ENCODE data around the gene CEND1. TPM values are rescaled to one million over a fixed set of nuclear protein-coding genes. Genes with fewer than 3 reads are reported as not detected.

CEND1 gene
- 0.27 TPM for polyA plus RNA-seq (ENCODE audit: insufficient read length)
- long read RNA-seq, donor 1, partial matches to known transcripts: 0 of 1 reads
- long read RNA-seq, donor 1, other reads (novel, unspliced or antisense): 0 of 1 reads
- long read RNA-seq, donor 2: 0 reads
- long read RNA-seq, donor 3, partial matches to known transcripts: 0 of 1 reads
- long read RNA-seq, donor 3, other reads (novel, unspliced or antisense): 0 of 1 reads
- long read RNA-seq, donor 4: 0 reads
- long read RNA-seq, donor 5: 0 reads
- long read RNA-seq, donor 6: 0 reads
- long read RNA-seq, donor 7: 0 reads
- long read RNA-seq, donor 8: 0 reads

DNA sequence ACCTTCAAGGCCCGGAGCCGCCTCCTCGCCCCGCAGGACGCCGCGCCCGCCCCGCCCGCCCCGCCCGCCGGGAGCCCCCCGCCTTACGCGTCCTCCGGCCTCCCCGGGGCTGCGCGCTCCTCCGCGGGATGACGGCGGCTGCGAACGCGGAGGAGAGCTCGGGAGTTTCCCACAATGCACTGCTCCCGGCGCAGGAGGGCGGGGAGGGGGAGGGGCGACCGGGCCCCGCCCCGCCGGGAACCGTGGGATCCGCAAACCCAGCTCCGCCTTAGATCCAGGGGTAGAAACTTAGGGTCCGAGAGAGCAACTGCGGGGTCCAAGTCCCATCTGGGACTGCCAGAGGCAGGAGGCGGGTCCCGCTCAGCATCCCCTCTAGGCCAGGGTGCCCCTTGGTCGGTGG is at the start of gene CEND1:
Gene CEND1, minus strand, starts transcription at position 148 of the 400 bp plus-strand sequence. CDS start 1,514 bp downstream, outside the sequence.
- DNase-seq: no peak

DNA sequence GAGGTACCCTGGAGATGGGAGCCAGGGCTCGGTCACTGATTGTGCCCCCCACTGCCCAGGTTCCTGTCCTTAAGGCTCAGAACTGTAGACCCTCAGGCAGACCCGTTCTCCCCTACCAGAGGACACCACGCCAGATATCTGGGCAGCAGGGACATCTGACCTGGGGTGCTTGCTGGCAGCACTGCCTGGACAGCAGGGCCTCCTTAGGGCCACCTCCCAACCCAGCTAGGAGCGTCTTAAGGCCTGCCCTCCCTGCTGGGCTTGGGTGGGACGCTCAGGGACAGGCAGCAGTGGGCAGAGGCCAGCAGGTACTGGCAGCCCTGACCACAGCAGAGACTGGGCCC is 49.4 kb upstream of the CEND1 start:
- DNase-seq: no peak

DNA sequence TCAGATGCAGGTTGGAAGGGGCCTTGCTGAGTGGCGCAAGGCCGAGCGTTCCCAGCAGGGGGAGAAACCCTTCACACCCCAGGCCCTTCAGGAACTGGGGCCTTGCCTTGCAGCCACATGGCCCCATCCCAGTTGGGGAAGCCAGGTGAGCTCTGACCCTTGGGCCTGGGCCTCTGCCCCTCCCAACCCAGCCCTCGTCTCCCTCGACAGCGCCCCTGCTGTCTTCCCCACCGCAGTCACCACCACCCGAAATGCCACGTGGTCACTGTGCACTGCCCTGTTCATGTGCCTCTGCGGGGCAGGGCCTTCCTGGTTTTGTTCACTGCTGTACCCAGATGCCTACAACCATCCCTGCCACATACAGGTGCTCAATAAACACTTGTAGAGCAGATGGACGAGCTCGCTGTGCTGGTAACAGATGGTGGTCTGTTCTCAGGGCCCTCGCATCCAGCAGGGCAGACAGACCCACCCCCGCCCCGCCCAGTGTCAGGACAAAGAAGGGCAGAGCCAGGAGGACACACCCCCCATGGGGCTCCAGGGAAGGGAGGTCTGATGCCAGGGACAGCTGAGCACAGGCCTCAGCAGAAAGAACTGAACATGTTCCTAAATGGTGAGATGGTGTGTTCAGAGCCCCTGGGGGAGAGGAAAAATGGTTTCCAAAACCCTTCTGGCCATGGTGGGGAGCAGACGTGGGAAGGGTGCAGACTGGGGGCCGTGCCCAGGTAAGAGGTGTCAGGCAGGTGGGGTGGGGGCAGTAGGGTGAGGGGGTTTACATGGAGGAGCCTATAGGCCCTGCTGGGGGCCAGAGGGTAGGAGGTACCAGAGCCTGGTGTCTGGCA is 48.8 kb upstream of the CEND1 start:
- no peak for DNase-seq

DNA sequence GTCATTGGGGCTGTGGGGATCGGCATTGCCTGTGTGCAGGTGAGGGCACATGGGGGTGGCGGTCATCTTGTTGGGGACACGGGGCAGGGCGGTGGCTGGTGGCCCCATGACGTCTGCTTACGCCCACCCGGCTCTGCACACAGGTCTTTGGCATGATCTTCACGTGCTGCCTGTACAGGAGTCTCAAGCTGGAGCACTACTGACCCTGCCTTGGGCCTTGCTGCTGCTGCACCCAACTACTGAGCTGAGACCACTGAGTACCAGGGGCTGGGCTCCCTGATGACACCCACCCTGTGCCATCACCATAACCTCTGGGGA is 48.1 kb upstream of the CEND1 start:
- no peak for DNase-seq

DNA sequence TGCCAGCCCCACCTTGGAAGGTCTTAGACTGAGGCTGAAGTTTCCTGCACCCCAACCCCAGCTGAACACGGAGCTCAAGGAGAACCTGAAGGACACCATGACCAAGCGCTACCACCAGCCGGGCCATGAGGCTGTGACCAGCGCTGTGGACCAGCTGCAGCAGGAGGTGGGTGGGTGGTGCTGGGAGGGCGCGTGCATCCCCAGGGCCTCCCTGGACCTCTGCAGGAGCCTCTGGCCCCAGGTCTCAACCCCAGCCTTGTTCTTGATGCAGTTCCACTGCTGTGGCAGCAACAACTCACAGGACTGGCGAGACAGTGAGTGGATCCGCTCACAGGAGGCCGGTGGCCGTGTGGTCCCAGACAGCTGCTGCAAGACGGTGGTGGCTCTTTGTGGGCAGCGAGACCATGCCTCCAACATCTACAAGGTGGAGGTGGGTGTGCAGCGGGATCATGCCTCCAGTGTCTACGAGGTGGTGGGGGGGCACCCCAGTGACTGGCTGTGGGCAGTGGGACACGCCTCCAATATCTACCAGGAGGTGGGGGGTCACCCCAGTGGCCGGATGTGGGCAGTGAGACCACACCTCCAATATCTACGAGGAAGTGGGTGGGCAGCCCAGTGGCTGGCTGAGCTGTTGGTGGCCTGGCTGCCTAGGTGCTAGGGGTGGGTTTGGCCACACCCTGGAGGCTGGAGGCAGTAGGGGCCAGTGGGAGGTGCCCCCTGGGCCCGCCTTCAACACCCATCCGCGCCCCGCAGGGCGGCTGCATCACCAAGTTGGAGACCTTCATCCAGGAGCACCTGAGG is 47.5 kb upstream of the CEND1 start:
- no peak for DNase-seq

DNA sequence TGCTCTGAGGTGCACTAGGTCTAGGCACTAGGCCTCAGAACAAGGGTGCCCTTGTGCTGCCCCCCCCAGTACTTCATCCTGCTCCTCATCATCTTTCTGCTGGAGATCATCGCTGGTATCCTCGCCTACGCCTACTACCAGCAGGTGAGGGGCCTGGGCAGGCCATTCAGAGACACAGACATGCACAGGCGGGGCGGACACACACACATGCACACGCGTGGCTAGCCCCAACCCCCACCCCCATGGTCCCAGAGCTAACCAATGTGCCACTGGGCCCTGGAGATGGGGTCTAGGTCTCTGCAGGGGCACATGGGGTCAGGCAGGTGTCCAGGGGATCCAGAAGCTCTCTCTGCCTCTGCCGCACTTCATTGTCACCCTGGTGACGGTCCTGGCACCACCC is 46.8 kb upstream of the CEND1 start:
- DNase-seq: no peak

- no peak for DNase-seq
These were observed 46.4 kb upstream of the CEND1 start for GRCh38 chr11:836274-836673.

GRCh38 chr11:834371-835316 is 44.8 kb upstream of the CEND1 start:
- no peak for DNase-seq

DNA sequence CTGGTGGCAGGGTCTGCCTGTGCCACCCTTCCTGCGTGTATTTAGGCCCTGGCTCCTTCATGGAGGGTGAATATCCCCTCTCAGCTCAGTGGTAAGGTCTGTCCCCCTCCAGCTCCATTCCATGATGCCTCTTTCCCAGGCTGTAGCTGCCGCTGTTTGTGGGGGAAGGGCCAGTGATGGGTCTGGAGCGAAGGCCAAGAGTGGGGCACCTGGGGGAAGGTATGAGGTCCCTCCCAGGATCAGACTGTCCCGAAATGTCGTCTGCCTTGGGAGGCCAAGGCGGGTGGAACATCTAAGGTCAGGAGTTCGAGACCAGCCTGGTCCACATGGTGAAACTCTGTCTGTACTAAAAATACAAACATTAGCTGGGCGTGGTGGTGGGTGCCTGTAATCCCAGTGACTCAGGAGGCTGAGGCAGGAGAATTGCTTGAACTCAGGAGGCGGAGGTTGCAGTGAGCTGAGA is 44.0 kb upstream of the CEND1 start:
- DNase-seq: no peak

GRCh38 chr11:833114-833791 is 43.4 kb upstream of the CEND1 start:
- no peak for DNase-seq

- no peak for DNase-seq
These were observed 42.7 kb upstream of the CEND1 start, which contains the start of gene CD151 for GRCh38 chr11:832529-833113. Gene CD151 (plus strand): TSS chr11:832952. CDS start chr11:836070, 3,118 bp downstream.

GRCh38 chr11:831961-832528 is 42.2 kb upstream of the CEND1 start:
- DNase-seq: no peak

DNA sequence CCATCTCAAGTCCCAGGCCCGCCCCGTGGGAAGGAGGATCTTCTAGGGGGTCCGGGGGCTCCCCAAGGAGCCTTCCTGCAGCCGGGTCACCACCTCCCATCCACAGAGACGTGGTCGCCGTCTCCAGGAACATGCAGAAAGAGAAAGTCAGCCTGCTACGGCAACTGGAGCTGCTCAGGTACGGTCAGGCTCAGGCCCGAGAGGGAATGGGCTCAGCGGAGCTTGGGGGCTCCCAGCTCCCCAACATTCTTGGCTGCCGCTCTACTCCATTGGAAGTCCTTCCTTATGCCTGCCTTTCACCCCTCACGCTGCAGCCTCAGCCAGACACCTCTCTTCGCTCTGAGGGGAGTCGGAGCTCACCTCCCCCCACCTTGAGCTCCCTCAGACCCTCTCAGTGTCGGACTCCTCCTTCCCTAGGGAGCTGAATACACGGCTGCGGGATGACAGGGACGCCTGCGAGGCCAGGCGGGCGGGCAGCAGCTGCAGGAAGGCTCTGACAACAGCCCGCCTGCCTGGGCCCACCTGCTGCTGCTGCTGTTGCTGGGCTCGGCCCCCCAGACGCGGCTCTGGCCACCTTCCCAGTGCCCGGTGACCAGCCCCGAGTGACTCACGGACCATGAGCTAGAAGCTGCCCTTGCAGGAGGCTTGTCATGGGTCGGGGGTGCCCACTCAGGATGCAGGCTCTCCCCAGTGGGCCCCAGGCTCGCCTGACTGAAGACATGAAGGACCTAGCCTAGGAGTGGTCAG is 41.4 kb upstream of the CEND1 start:
- DNase-seq: no peak

DNA sequence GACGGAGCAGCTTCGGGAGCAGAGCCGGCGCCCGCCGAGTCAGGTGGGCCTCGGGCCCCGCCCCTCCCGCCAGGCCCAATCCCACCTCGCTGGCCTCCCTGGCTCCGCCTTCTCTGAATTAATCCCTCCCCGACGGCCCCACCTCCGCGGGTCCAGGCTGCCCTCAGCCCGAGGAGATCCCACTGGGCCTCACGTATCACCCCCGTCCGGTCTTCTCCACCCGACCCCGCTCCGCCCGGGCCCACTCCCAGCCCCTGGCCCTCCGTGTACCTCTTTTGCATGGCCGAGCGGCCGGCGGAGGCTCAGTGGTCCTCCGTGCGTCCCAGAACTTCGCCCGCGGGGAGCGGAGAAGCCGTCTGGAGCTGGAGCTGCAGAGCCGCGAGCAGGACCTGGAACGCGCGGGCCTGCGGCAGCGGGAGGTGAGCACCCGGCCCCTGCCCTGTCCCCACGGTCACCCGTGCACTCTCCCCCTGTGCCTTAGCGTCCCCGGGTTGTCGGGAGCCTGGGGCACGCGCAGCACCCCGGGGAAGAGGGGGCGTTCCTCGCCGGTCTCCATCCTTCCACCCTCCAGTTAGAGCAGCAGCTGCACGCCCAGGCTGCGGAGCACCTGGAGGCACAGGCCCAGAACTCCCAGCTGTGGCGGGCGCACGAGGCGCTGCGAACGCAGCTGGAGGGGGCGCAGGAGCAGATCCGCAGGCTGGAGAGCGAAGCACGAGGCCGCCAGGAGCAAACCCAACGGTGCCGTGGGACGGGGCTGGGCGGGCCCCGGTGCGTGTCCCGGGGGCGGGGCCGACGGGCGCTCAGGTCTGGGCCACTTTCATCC is 40.6 kb upstream of the CEND1 start:
- no peak for DNase-seq

- DNase-seq: no peak
These were observed 40.0 kb upstream of the CEND1 start for GRCh38 chr11:829847-830294.

- no peak for DNase-seq
These were observed 39.4 kb upstream of the CEND1 start for GRCh38 chr11:829176-829846.

DNA sequence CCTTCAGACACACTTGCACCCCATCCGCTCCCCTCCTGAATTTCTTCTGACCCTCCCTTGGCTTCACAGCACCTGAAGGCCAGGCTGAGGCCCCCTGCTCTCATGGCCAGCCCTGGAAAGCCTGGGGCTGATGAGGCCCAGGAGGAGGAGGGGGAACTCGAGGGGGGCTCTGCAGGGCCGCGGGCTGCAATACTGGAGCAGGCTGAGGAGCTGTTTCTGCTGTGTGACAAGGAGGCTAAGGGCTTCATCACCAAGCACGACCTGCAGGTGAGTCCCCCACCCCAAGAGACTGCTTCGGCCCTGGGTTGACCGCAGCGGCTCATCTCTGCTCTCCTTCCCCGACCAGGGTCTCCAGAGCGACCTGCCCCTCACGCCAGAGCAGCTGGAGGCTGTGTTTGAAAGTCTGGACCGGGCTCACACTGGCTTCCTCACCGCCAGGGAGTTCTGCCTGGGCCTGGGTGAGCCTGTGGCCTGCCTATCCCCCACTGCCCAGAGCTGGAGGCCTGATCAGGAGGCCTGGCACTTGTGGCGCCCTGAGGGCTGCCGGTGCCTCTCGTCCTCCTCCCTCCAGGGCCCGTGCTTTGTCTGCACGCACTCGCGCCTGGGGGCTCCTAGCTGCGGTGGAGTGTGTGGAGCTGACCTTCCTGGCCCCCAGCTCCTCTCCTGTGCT is 38.8 kb upstream of the CEND1 start:
- DNase-seq: no peak
